Lower lobe of right lung (tissue), 2 donors: Measurements from ENCODE around the gene EVPL. TPM values are rescaled to one million over a fixed set of nuclear protein-coding genes. Genes with fewer than 3 reads are reported as not detected.

Experiments
- ATAC-seq, 2 donors: fragments of 200-7000 bp; cut with Tn5 transposase; one replicate each; pipeline ENCODE4 v1.9.1; 2020 to 2022; ENCODE audit warnings: mild to moderate bottlenecking in 2 of 2, moderate library complexity in 2 of 2
- DNase-seq: peaks from one replicate; pipeline ENCODE4 v3.0.0-alpha.2; 2020
- H3K27ac ChIP-seq: fragments of 200-600 bp; one replicate; pipeline ENCODE4 v1.8.0; 2022
- H3K27me3 ChIP-seq: fragments of 200-600 bp; one replicate; pipeline ENCODE4 v1.8.0; 2022; ENCODE audit warnings: low read depth
- H3K36me3 ChIP-seq: fragments of 200-600 bp; one replicate; pipeline ENCODE4 v1.8.0; 2022; ENCODE audit warnings: mild to moderate bottlenecking
- H3K4me1 ChIP-seq: fragments of 200-600 bp; one replicate; pipeline ENCODE4 v1.8.0; 2022
- H3K4me3 ChIP-seq: fragments of 200-600 bp; one replicate; pipeline ENCODE4 v1.8.0; 2022; ENCODE audit warnings: mild to moderate bottlenecking
- H3K9me3 ChIP-seq: fragments of 200-600 bp; one replicate; pipeline ENCODE4 v1.8.0; 2022
- CTCF ChIP-seq: fragments of 200-600 bp; IDR thresholded peaks from one replicate; pipeline ENCODE4 v1.8.0; 2022; ENCODE audit warnings: antibody characterized with exemption, mild to moderate bottlenecking
- intact Hi-C: fragments of 100-400 bp; cut with DNase I; formaldehyde crosslinking; loops from one replicate; pipeline ENCODE4 v1.11.0; 2022
- total RNA-seq: library from RNA; stranded (reverse); fragmentation: NEBNext Ultra II Directional; extraction: Animal tissue kit (Norgen Biotek cat#: 25700); gene quantifications from one replicate; pipeline ENCODE4 v1.2.1, GENCODE V29; 2021
- donor health status: DM: no; HTN: yes; CAD: no; lungs with severe emphysema.

The EVPL gene
- total RNA-seq, 1 donor from 2014 or later: 36.8 TPM

- H3K9me3 ChIP-seq: no peaks in the 10 kb centered on the region
- TF ChIP-seq CTCF: no peak
- no peak for ATAC-seq
- intact Hi-C loops: no loop called here
- H3K36me3 ChIP-seq: peaks cover 75% of the 10 kb centered on the region
- H3K27ac ChIP-seq: no peak overlapping the region
- no peaks in the 10 kb centered on the region for H3K27me3 ChIP-seq
- no peak for DNase-seq
- H3K4me1 ChIP-seq: no peaks in the 10 kb centered on the region
- no peak overlapping the region for H3K4me3 ChIP-seq
Observed at GRCh38 chr17:76040376-76040775, 13.3 kb upstream of the EVPL start.

DNA sequence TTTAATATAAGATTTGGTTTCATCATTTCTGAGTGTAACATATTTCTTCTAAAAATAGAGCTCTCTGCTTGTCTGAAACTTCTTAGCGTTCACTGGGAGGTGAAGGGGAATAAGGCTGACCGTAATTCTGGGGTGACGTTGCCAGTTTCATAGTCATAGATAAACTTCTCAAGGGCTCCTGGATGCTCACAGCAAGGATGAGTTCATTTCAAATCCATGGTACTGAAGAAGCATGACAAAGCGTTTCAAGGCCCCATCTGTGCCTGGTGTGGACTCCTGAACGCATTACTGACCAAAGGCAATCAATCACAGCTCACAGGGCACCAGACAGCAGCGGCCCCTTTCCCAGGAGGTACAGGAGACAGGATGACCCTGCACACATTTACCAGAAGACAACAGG is 12.0 kb upstream of the EVPL start:
- DNase-seq (no peak), ATAC-seq (no peak)
- Histone ChIP-seq H3K9me3 (no peaks in the 10 kb centered on the region), H3K36me3 (peaks cover 63% of the 10 kb centered on the region), H3K27ac (no peak overlapping the region), H3K4me1 (no peaks in the 10 kb centered on the region), H3K27me3 (no peaks in the 10 kb centered on the region), H3K4me3 (no peak overlapping the region)
- TF ChIP-seq CTCF: no peak
- intact Hi-C loops: no loop called here

DNA sequence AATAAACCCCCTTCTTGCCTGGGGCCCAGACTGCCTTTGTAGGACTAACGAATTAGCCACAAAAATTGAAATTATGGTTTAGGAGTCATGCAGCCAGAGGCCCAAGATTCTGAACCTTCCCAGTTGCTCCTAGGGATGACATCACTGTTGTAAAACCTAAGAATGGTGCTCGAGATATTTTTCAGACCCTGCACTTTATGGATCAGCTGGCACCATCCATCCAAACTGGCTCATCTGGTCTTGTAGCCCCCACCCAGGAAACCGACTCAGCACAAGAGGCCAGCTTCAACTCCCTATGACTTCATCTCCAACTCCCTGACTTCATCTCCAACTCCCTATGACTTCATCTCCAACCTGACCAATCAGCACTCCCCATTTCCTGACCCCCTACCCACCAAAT is 10.9 kb upstream of the EVPL start:
- ATAC-seq (no peak), DNase-seq (no peak)
- Histone ChIP-seq H3K27ac (no peak overlapping the region), H3K4me1 (no peaks in the 10 kb centered on the region), H3K9me3 (no peaks in the 10 kb centered on the region), H3K4me3 (no peak overlapping the region), H3K36me3 (peaks cover 52% of the 10 kb centered on the region), H3K27me3 (no peaks in the 10 kb centered on the region)
- intact Hi-C loops: no loop called here
- TF ChIP-seq CTCF: no peak

- Histone ChIP-seq H3K9me3 (no peaks in the 10 kb centered on the region), H3K4me3 (no peak overlapping the region), H3K27me3 (no peaks in the 10 kb centered on the region), H3K27ac (no peak overlapping the region), H3K4me1 (no peaks in the 10 kb centered on the region), H3K36me3 (peaks cover 38% of the 10 kb centered on the region)
- DNase-seq (no peak), ATAC-seq (no peak)
- no peak for TF ChIP-seq CTCF
- intact Hi-C loops: no loop called here
Observed at GRCh38 chr17:76036497-76037261, 9.6 kb upstream of the EVPL start.

DNA sequence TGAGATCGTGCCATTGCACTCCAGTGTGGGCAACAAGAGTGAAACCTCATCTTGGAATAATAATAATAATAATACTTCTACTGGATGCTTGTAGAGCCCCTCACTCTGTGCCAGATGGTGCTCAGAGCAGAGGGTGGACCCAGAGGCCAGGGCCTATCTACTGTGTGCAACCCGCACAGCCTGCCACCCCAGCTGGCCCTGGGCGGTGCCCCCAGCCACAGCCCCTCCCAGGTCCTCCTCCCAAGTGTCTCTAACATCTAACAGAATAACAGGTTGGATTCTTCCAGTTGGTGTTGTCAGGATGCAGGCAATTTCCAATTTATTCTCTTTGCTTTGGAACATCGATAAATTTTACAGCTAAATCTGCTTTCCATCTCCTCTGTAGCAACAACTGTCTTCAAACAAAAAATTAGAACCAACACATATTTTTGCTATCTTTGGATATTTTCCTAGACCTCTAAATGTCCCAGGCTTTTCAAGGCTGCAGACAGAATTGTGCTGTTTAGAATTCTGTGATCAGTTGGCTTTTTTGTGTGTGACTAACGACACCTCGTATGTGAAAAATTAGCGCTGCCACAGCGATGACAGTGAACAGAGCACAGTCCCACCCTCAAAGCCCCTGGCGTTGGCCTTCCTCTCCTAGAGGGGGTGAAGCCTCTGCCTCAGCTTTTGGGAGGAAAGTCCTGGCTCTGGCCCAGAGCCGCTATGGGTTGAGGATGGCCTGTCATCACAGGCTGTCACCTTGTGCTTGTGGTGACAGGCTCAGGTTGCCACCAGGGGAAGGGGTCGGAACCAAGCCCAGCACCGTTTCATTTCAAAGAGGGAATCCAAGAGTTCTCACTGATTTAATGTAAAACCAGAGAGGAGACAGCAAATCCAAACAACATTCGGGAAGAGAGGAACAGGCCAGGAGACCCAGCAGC is 7.6 kb upstream of the EVPL start:
- no peak for DNase-seq
- H3K27me3 ChIP-seq: no peaks in the 10 kb centered on the region
- no peaks in the 10 kb centered on the region for H3K9me3 ChIP-seq
- no peak overlapping the region for H3K4me3 ChIP-seq
- peaks cover 18% of the 10 kb centered on the region for H3K36me3 ChIP-seq
- no peak for TF ChIP-seq CTCF
- no peak for ATAC-seq
- H3K4me1 ChIP-seq: peaks cover 4% of the 10 kb centered on the region
- intact Hi-C loops: no loop called here
- no peak overlapping the region for H3K27ac ChIP-seq
